Astrocyte (in vitro differentiated cells and primary cell): ENCODE results near the gene RASD1.

Experiments
- EZH2 ChIP-seq: IDR thresholded peaks from 2 replicates; pipeline ENCODE4 v1.6.1; 2012; ENCODE audit warnings: mild to moderate bottlenecking, low read length, inconsistent platforms; ENCODE audit not compliant: insufficient read depth
- TF ChIP-seq, protein P1 (sequence below): IDR thresholded peaks from 2 replicates; pipeline ENCODE4 v1.5.1; 2011; ENCODE audit warnings: low read depth, mild to moderate bottlenecking, inconsistent platforms, low read length, moderate library complexity; ENCODE audit not compliant: insufficient read depth

DNA sequence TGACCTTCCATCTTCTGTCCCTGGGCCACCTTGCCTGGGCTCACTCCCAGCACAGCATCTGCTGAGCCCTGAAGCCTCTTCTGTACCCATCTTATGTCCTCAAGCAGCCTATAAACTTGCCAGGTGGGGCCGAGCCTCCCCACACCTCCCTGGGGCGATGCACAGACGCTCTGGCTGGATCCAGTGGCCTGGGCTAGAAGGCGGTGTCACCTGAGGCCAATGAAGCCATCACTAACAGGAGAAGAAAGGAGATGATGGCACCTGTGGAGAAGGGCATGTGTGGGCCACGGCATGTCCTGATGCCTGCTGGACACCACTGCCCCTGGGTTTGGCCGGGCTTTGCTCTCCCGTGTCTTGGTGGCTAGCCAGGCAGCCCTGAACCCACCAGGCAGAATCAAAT is 49.8 kb upstream of the RASD1 start:
- TF ChIP-seq, protein P1, sequence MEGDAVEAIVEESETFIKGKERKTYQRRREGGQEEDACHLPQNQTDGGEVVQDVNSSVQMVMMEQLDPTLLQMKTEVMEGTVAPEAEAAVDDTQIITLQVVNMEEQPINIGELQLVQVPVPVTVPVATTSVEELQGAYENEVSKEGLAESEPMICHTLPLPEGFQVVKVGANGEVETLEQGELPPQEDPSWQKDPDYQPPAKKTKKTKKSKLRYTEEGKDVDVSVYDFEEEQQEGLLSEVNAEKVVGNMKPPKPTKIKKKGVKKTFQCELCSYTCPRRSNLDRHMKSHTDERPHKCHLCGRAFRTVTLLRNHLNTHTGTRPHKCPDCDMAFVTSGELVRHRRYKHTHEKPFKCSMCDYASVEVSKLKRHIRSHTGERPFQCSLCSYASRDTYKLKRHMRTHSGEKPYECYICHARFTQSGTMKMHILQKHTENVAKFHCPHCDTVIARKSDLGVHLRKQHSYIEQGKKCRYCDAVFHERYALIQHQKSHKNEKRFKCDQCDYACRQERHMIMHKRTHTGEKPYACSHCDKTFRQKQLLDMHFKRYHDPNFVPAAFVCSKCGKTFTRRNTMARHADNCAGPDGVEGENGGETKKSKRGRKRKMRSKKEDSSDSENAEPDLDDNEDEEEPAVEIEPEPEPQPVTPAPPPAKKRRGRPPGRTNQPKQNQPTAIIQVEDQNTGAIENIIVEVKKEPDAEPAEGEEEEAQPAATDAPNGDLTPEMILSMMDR = no peak
- TF ChIP-seq EZH2 = no peak
